CD8-positive, alpha-beta memory T cell (primary cell): ENCODE measurements around the gene FUBP3. TPM values are rescaled to one million over a fixed set of nuclear protein-coding genes. Genes with fewer than 3 reads are reported as not detected.

ENCODE experiments used
- CTCF ChIA-PET: fragments of 350-600 bp; sonication (Branson Sonifier 250); formaldehyde crosslinking; loops from one replicate; lab custom pipeline; 2021; ENCODE audit warnings: antibody characterized with exemption; lab: Charles Lee
- POLR2A ChIA-PET: fragments of 350-600 bp; sonication (Branson Sonifier 250); formaldehyde crosslinking; loops from one replicate; lab custom pipeline; 2021; ENCODE audit warnings: antibody characterized with exemption; lab: Charles Lee
- DNase-seq, 5 donors: peaks; one replicate each; pipeline versions ENCODE4 v3.0.0 to v3.0.0-alpha.2; 2020 to 2022; ENCODE audit warnings: mixed read lengths in 1 of 5
- H3K27ac ChIP-seq: one replicate; pipeline ENCODE4 v1.7.0; 2013; ENCODE audit warnings: low read depth, mild to moderate bottlenecking, low read length, moderate library complexity
- H3K27me3 ChIP-seq: 2 replicates; pipeline ENCODE4 v1.7.0; 2013; ENCODE audit warnings: low read length, mild to moderate bottlenecking; ENCODE audit not compliant: insufficient read depth, poor library complexity, severe bottlenecking
- H3K36me3 ChIP-seq: 2 replicates; pipeline ENCODE4 v1.7.0; 2013; ENCODE audit warnings: mild to moderate bottlenecking, low read length, moderate library complexity; ENCODE audit not compliant: insufficient read depth
- H3K4me1 ChIP-seq: 2 replicates; pipeline ENCODE4 v1.7.0; 2013; ENCODE audit warnings: mild to moderate bottlenecking, low read length, moderate library complexity; ENCODE audit not compliant: insufficient read depth
- H3K4me3 ChIP-seq: 2 replicates; pipeline ENCODE4 v1.7.0; 2013; ENCODE audit warnings: mild to moderate bottlenecking, low read length
- H3K9me3 ChIP-seq: 2 replicates; pipeline ENCODE4 v1.7.0; 2013; ENCODE audit warnings: mild to moderate bottlenecking, low read length
- H3K27ac Mint-ChIP-seq, 8 donors: one replicate each; pipeline ENCODE4 v1.8.0; 2020 to 2021; ENCODE audit warnings: mixed read lengths in 8 of 8, mild to moderate bottlenecking in 6 of 8, inconsistent platforms in 3 of 8, moderate library complexity in 3 of 8
- H3K27me3 Mint-ChIP-seq, 2 donors: one replicate each; pipeline ENCODE4 v1.8.0; 2020 to 2021; ENCODE audit warnings: mixed read lengths in 2 of 2, mild to moderate bottlenecking in 1 of 2, moderate library complexity in 1 of 2
- H3K36me3 Mint-ChIP-seq, 3 donors: one replicate each; pipeline ENCODE4 v1.8.0; 2020 to 2021; ENCODE audit warnings: mixed read lengths in 3 of 3, inconsistent platforms in 1 of 3, mild to moderate bottlenecking in 1 of 3
- H3K4me1 Mint-ChIP-seq, 3 donors: one replicate each; pipeline ENCODE4 v1.8.0; 2020 to 2021; ENCODE audit warnings: mixed read lengths in 3 of 3, inconsistent platforms in 1 of 3, mild to moderate bottlenecking in 1 of 3
- H3K4me3 Mint-ChIP-seq, 7 donors: one replicate each; pipeline ENCODE4 v1.8.0; 2020 to 2021; ENCODE audit warnings: mixed read lengths in 7 of 7, mild to moderate bottlenecking in 6 of 7, moderate library complexity in 4 of 7, inconsistent platforms in 2 of 7
- H3K9me3 Mint-ChIP-seq, 5 donors: one replicate each; pipeline ENCODE4 v1.8.0; 2020 to 2022; ENCODE audit warnings: mixed read lengths in 5 of 5, mild to moderate bottlenecking in 3 of 5, moderate library complexity in 2 of 5, inconsistent platforms in 1 of 5
- polyA plus RNA-seq: library from polyadenylated mRNA; unstranded; fragments of 300-500 nt; fragmentation: Illumina TruSeq; gene quantifications from one replicate; pipeline ENCODE4 v1.2.3, GENCODE V29; 2021
- total RNA-seq, 2 experiments: library from RNA; stranded (reverse); gene quantifications; one replicate each; pipeline ENCODE4 v1.2.3, GENCODE V29; 2021

Gene FUBP3
- total and polyA plus RNA-seq, 3 experiments from 2014 or later, result 35.0 to 50.4 (median 49.9) TPM

- Mint-ChIP-seq H3K27me3 (no peaks in the 10 kb centered on the region), H3K4me1 (no peaks in the 10 kb centered on the region), H3K4me3 (no peak overlapping the region), H3K9me3 (peaks cover 0 to 1% (median 0%) of the 10 kb centered on the region in 5 donors), H3K36me3 (peaks cover 6 to 81% (median 19%) of the 10 kb centered on the region in 3 donors), H3K27ac (no peak overlapping the region)
- H3K36me3 ChIP-seq, result peaks cover 27% of the 10 kb centered on the region
- CTCF ChIA-PET, result interaction anchor here (1.4 kb wide), 1 partner anchor 47 kb away, joined by 3 read pairs; no protein-coding TSS in a partner anchor
- no peak for DNase-seq
- H3K4me1 ChIP-seq, result no peaks in the 10 kb centered on the region
- H3K9me3 ChIP-seq, result no peaks in the 10 kb centered on the region
- no peak overlapping the region for H3K4me3 ChIP-seq
- no peak overlapping the region for H3K27ac ChIP-seq
- POLR2A ChIA-PET, result no interaction called here
- no peaks in the 10 kb centered on the region for H3K27me3 ChIP-seq
Observed at GRCh38 chr9:130635306-130635705, 55.9 kb downstream of the FUBP3 start.

GRCh38 chr9:130635721-130636647, 56.6 kb downstream of the FUBP3 start:
- H3K4me1 Mint-ChIP-seq, result no peaks in the 10 kb centered on the region
- peaks cover 22% of the 10 kb centered on the region for H3K36me3 ChIP-seq
- no peaks in the 10 kb centered on the region for H3K9me3 ChIP-seq
- no peak overlapping the region for H3K27ac Mint-ChIP-seq
- H3K27me3 ChIP-seq, result no peaks in the 10 kb centered on the region
- no peaks in the 10 kb centered on the region for H3K27me3 Mint-ChIP-seq
- H3K4me3 ChIP-seq, result no peak overlapping the region
- peaks cover 0 to 1% (median 0%) of the 10 kb centered on the region in 5 donors for H3K9me3 Mint-ChIP-seq
- CTCF ChIA-PET, result interaction anchor here (1.4 kb wide), 1 partner anchor 46 kb away, joined by 3 read pairs; no protein-coding TSS in a partner anchor
- peaks cover 6 to 74% (median 18%) of the 10 kb centered on the region in 3 donors for H3K36me3 Mint-ChIP-seq
- no peak for DNase-seq
- no peak overlapping the region for H3K27ac ChIP-seq
- POLR2A ChIA-PET, result no interaction called here
- no peaks in the 10 kb centered on the region for H3K4me1 ChIP-seq
- no peak overlapping the region for H3K4me3 Mint-ChIP-seq

GRCh38 chr9:130636648-130637020, 57.3 kb downstream of the FUBP3 start:
- Histone ChIP-seq H3K27me3 (no peaks in the 10 kb centered on the region), H3K4me1 (no peaks in the 10 kb centered on the region), H3K4me3 (no peak overlapping the region), H3K9me3 (no peaks in the 10 kb centered on the region), H3K27ac (no peak overlapping the region), H3K36me3 (peaks cover 16% of the 10 kb centered on the region)
- DNase-seq, result no peak
- Mint-ChIP-seq H3K27ac (no peak overlapping the region), H3K4me3 (no peak overlapping the region), H3K36me3 (peaks cover 6 to 68% (median 18%) of the 10 kb centered on the region in 3 donors), H3K9me3 (peaks cover 0 to 1% (median 0%) of the 10 kb centered on the region in 5 donors), H3K27me3 (no peaks in the 10 kb centered on the region), H3K4me1 (no peaks in the 10 kb centered on the region)
- ChIA-PET CTCF (interaction anchor here (1.4 kb wide), 1 partner anchor 46 kb away, joined by 3 read pairs; no protein-coding TSS in a partner anchor), POLR2A (no interaction called here)

GRCh38 chr9:130638284-130639123, 59.1 kb downstream of the FUBP3 start:
- no peaks in the 10 kb centered on the region for H3K4me1 Mint-ChIP-seq
- no peak overlapping the region for H3K27ac Mint-ChIP-seq
- Histone ChIP-seq H3K27me3 (no peaks in the 10 kb centered on the region), H3K9me3 (no peaks in the 10 kb centered on the region), H3K36me3 (no peaks in the 10 kb centered on the region), H3K4me3 (no peak overlapping the region), H3K27ac (no peak overlapping the region), H3K4me1 (no peaks in the 10 kb centered on the region)
- ChIA-PET CTCF (no interaction called here), POLR2A (no interaction called here)
- H3K27me3 Mint-ChIP-seq, result no peaks in the 10 kb centered on the region
- DNase-seq, result no peak
- peaks cover 0 to 1% (median 0%) of the 10 kb centered on the region in 5 donors for H3K9me3 Mint-ChIP-seq
- peaks cover 6 to 49% (median 15%) of the 10 kb centered on the region in 3 donors for H3K36me3 Mint-ChIP-seq
- no peak overlapping the region for H3K4me3 Mint-ChIP-seq

GRCh38 chr9:130639124-130639765, 59.9 kb downstream of the FUBP3 start:
- Histone ChIP-seq H3K36me3 (no peaks in the 10 kb centered on the region), H3K4me1 (no peaks in the 10 kb centered on the region), H3K27me3 (no peaks in the 10 kb centered on the region), H3K27ac (no peak overlapping the region), H3K9me3 (no peaks in the 10 kb centered on the region), H3K4me3 (no peak overlapping the region)
- POLR2A ChIA-PET, result no interaction called here
- Mint-ChIP-seq H3K4me1 (no peaks in the 10 kb centered on the region), H3K27me3 (no peaks in the 10 kb centered on the region), H3K36me3 (peaks cover 6 to 41% (median 15%) of the 10 kb centered on the region in 3 donors), H3K27ac (no peak overlapping the region), H3K4me3 (no peak overlapping the region), H3K9me3 (peaks cover 0 to 1% (median 0%) of the 10 kb centered on the region in 5 donors)
- no peak for DNase-seq
- CTCF ChIA-PET, result no interaction called here

- no peak overlapping the region for H3K27ac ChIP-seq
- no peak overlapping the region for H3K4me3 ChIP-seq
- ChIA-PET CTCF (no interaction called here), POLR2A (no interaction called here)
- H3K36me3 Mint-ChIP-seq, result peaks cover 6 to 35% (median 11%) of the 10 kb centered on the region in 3 donors
- DNase-seq, result no peak
- no peaks in the 10 kb centered on the region for H3K4me1 ChIP-seq
- H3K27ac Mint-ChIP-seq, result no peak overlapping the region
- H3K9me3 Mint-ChIP-seq, result no peaks in the 10 kb centered on the region
- no peaks in the 10 kb centered on the region for H3K9me3 ChIP-seq
- no peaks in the 10 kb centered on the region for H3K4me1 Mint-ChIP-seq
- H3K27me3 ChIP-seq, result no peaks in the 10 kb centered on the region
- H3K36me3 ChIP-seq, result no peaks in the 10 kb centered on the region
- no peaks in the 10 kb centered on the region for H3K27me3 Mint-ChIP-seq
- no peak overlapping the region for H3K4me3 Mint-ChIP-seq
Observed at GRCh38 chr9:130639866-130640555, 60.6 kb downstream of the FUBP3 start.

- POLR2A ChIA-PET, result no interaction called here
- DNase-seq, result no peak
- H3K4me1 Mint-ChIP-seq, result no peaks in the 10 kb centered on the region
Observed at GRCh38 chr9:130640681-130641080, 61.3 kb downstream of the FUBP3 start.

More at GRCh38 chr9:130640681-130641080, 61.3 kb downstream of the FUBP3 start:
- Histone ChIP-seq H3K36me3 (no peaks in the 10 kb centered on the region), H3K4me3 (no peak overlapping the region), H3K27me3 (no peaks in the 10 kb centered on the region), H3K4me1 (no peaks in the 10 kb centered on the region), H3K27ac (no peak overlapping the region), H3K9me3 (no peaks in the 10 kb centered on the region)
- Mint-ChIP-seq H3K4me3 (no peak overlapping the region), H3K27ac (no peak overlapping the region), H3K36me3 (peaks cover 8 to 31% (median 10%) of the 10 kb centered on the region in 3 donors), H3K27me3 (no peaks in the 10 kb centered on the region), H3K9me3 (peaks cover 0 to 3% (median 3%) of the 10 kb centered on the region in 5 donors)
- CTCF ChIA-PET, result no interaction called here
